ENCODE measurements around the gene CAPN11. TPM values are rescaled to one million over a fixed set of nuclear protein-coding genes. Genes with fewer than 3 reads are reported as not detected.

The CAPN11 gene
- total and polyA plus RNA-seq, 9 of the 15 experiments (the other 6 are each of a cell fraction or from before 2014, with no cell fraction given): 0.03 to 0.61 (median 0.17) TPM; not detected in 1

DNA sequence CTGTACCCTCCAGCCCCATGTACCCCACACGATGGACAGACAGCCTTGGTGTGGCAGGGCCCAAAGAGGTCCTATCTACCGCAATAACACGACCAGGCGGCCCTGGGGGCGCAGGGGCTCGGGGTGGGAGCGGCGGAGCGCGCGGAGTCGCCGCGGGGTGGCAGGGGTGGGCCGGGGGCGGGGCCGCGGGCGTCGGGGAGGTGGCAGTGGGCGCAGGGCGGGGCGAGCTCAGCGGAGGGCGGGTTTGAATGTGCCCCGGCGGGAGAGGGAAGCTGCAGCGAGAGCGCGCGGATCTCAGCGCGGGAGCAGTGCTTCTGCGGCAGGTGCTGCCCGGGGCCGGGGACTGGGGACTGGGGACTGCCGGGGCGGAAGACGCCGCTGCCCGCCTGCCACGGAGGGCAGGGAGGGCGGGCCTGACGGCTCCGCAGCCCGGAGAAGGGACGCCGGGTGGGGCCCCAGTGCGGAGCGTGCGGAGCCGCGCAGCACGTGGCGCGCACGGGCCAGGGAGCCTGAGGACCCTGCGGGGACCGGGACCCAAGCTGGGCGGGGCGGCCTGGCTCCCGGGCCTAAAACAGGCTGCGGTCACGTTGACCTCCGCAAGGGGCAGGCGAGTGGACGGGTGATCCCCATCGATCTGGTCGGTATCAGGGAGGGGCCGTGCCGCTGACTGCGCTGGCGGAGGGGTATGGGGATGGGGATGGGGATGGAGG, 64.9 kb downstream of the CAPN11 start, which contains the start of gene SLC29A1 (continued):
- TF ChIP-seq, protein P1, sequence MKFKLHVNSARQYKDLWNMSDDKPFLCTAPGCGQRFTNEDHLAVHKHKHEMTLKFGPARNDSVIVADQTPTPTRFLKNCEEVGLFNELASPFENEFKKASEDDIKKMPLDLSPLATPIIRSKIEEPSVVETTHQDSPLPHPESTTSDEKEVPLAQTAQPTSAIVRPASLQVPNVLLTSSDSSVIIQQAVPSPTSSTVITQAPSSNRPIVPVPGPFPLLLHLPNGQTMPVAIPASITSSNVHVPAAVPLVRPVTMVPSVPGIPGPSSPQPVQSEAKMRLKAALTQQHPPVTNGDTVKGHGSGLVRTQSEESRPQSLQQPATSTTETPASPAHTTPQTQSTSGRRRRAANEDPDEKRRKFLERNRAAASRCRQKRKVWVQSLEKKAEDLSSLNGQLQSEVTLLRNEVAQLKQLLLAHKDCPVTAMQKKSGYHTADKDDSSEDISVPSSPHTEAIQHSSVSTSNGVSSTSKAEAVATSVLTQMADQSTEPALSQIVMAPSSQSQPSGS (CRISPR knock-in tag; IDR thresholded peaks at IDR 0.05): 0 out of 2 replicates have a peak, but pooled peaks have one; percentile 55
- TF ChIP-seq KLF10 (CRISPR knock-in tag; IDR thresholded peaks at IDR 0.05) (no peak), DPF2 (IDR thresholded peaks at IDR 0.05) (no peak), SIN3A (IDR thresholded peaks at IDR 0.05; ENCODE audit: borderline replicate concordance in 2 of 2, control insufficient read depth in 1 of 2, low read depth in 2 of 2, low read length in 2 of 2) (peak; percentile 24 to 76; a peak in 2 of 4 replicates), MTA1 (IDR thresholded peaks at IDR 0.05; ENCODE audit: borderline replicate concordance) (no peak), PYGO2 (tag; IDR thresholded peaks at IDR 0.05) (no peak), PML (IDR thresholded peaks at IDR 0.05; ENCODE audit: low read length) (0 out of 2 replicates have a peak, but pooled peaks have one; percentile 19), BHLHE40 (IDR thresholded peaks at IDR 0.05; ENCODE audit: low read length) (peak; percentile 97), ZKSCAN1 (IDR thresholded peaks at IDR 0.05; ENCODE audit: low read depth, low read length) (no peak), DIDO1 (tag; IDR thresholded peaks at IDR 0.05; ENCODE audit: low read depth) (no peak), ZNF79 (CRISPR knock-in tag; IDR thresholded peaks at IDR 0.05; ENCODE audit: low read depth) (no peak), TCF7 (IDR thresholded peaks at IDR 0.05; ENCODE audit: borderline replicate concordance) (no peak)
- TF ChIP-seq, protein P2, sequence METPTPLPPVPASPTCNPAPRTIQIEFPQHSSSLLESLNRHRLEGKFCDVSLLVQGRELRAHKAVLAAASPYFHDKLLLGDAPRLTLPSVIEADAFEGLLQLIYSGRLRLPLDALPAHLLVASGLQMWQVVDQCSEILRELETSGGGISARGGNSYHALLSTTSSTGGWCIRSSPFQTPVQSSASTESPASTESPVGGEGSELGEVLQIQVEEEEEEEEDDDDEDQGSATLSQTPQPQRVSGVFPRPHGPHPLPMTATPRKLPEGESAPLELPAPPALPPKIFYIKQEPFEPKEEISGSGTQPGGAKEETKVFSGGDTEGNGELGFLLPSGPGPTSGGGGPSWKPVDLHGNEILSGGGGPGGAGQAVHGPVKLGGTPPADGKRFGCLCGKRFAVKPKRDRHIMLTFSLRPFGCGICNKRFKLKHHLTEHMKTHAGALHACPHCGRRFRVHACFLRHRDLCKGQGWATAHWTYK (CRISPR knock-in tag; IDR thresholded peaks at IDR 0.05): no peak
- TF ChIP-seq, protein P3, sequence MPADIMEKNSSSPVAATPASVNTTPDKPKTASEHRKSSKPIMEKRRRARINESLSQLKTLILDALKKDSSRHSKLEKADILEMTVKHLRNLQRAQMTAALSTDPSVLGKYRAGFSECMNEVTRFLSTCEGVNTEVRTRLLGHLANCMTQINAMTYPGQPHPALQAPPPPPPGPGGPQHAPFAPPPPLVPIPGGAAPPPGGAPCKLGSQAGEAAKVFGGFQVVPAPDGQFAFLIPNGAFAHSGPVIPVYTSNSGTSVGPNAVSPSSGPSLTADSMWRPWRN (IDR thresholded peaks at IDR 0.05; ENCODE audit: low read depth): peak; percentile 77; the same call in 1 of the 2 replicates
- TF ChIP-seq, protein P4, sequence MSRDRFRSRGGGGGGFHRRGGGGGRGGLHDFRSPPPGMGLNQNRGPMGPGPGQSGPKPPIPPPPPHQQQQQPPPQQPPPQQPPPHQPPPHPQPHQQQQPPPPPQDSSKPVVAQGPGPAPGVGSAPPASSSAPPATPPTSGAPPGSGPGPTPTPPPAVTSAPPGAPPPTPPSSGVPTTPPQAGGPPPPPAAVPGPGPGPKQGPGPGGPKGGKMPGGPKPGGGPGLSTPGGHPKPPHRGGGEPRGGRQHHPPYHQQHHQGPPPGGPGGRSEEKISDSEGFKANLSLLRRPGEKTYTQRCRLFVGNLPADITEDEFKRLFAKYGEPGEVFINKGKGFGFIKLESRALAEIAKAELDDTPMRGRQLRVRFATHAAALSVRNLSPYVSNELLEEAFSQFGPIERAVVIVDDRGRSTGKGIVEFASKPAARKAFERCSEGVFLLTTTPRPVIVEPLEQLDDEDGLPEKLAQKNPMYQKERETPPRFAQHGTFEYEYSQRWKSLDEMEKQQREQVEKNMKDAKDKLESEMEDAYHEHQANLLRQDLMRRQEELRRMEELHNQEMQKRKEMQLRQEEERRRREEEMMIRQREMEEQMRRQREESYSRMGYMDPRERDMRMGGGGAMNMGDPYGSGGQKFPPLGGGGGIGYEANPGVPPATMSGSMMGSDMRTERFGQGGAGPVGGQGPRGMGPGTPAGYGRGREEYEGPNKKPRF (IDR thresholded peaks at IDR 0.05; ENCODE audit: low read depth, low read length): no peak

Data from K562 (cell line).